H9 (cell line): ENCODE results near the gene TLR8. TPM values are rescaled to one million over a fixed set of nuclear protein-coding genes. Genes with fewer than 3 reads are reported as not detected.

Experiments
- DNase-seq: peaks from one replicate; pipeline ENCODE4 v3.0.0-alpha.2; 2017
- H2AFZ ChIP-seq: one replicate; pipeline ENCODE4 v1.6.1; 2013; ENCODE audit warnings: mild to moderate bottlenecking, low read length, control low read depth, moderate library complexity
- H2AK5ac ChIP-seq: 2 replicates; pipeline ENCODE4 v1.6.1; 2013; ENCODE audit warnings: low read length, control low read depth, mixed read lengths; ENCODE audit not compliant: insufficient read length
- H2BK120ac ChIP-seq: one replicate; pipeline ENCODE4 v1.6.1; 2013; ENCODE audit warnings: low read depth, mild to moderate bottlenecking, low read length, control low read depth, inconsistent platforms; ENCODE audit not compliant: poor library complexity, severe bottlenecking
- H2BK12ac ChIP-seq: 2 replicates; pipeline ENCODE4 v1.6.1; 2013; ENCODE audit warnings: low read length, control low read depth, mixed read lengths, low read depth; ENCODE audit not compliant: insufficient read length
- H2BK15ac ChIP-seq: 2 replicates; pipeline ENCODE4 v1.6.1; 2013; ENCODE audit warnings: low read depth, low read length, control low read depth
- H2BK20ac ChIP-seq: one replicate; pipeline ENCODE4 v1.6.1; 2013; ENCODE audit warnings: low read depth, mild to moderate bottlenecking, low read length, control low read depth, inconsistent platforms; ENCODE audit not compliant: poor library complexity, severe bottlenecking
- H2BK5ac ChIP-seq: 2 replicates; pipeline ENCODE4 v1.6.1; 2013; ENCODE audit warnings: low read length, control low read depth, mixed read lengths; ENCODE audit not compliant: insufficient read length
- H3K14ac ChIP-seq: 2 replicates; pipeline ENCODE4 v1.6.1; 2013; ENCODE audit warnings: low read length, control low read depth; ENCODE audit not compliant: insufficient read depth
- H3K18ac ChIP-seq: 2 replicates; pipeline ENCODE4 v1.6.1; 2013; ENCODE audit warnings: low read depth, mild to moderate bottlenecking, mixed read lengths, low read length, control low read depth; ENCODE audit not compliant: insufficient read length
- H3K23ac ChIP-seq: 2 replicates; pipeline ENCODE4 v1.6.1; 2013; ENCODE audit warnings: low read length, control low read depth, mixed read lengths, low read depth; ENCODE audit not compliant: insufficient read length
- H3K23me2 ChIP-seq: 2 replicates; pipeline ENCODE4 v1.6.1; 2013; ENCODE audit warnings: low read depth, mild to moderate bottlenecking, mixed read lengths, low read length, control low read depth; ENCODE audit not compliant: insufficient read length, poor library complexity, severe bottlenecking
- H3K27ac ChIP-seq: 2 replicates; pipeline ENCODE4 v1.5.1; 2013; ENCODE audit warnings: low read length, control low read depth, mixed read lengths, low read depth; ENCODE audit not compliant: insufficient read length
- H3K27me3 ChIP-seq: 2 replicates; pipeline ENCODE4 v1.6.1; 2013; ENCODE audit warnings: low read length, control low read depth, inconsistent platforms; ENCODE audit not compliant: insufficient read depth
- H3K4ac ChIP-seq: 2 replicates; pipeline ENCODE4 v1.6.1; 2013; ENCODE audit warnings: low read depth, mild to moderate bottlenecking, control low read depth, inconsistent platforms, low read length, moderate library complexity
- H3K4me1 ChIP-seq: 2 replicates; pipeline ENCODE4 v1.6.1; 2013; ENCODE audit warnings: low read length, control low read depth, inconsistent platforms; ENCODE audit not compliant: insufficient read depth
- H3K4me2 ChIP-seq: 2 replicates; pipeline ENCODE4 v1.6.1; 2013; ENCODE audit warnings: low read length, control low read depth, mixed read lengths; ENCODE audit not compliant: insufficient read length, insufficient read depth
- H3K56ac ChIP-seq: 2 replicates; pipeline ENCODE4 v1.6.1; 2013; ENCODE audit warnings: low read depth, mild to moderate bottlenecking, mixed read lengths, low read length, control low read depth; ENCODE audit not compliant: insufficient read length
- H3K79me1 ChIP-seq: 2 replicates; pipeline ENCODE4 v1.6.1; 2013; ENCODE audit warnings: low read depth, mild to moderate bottlenecking, moderate library complexity, low read length, control low read depth, inconsistent platforms; ENCODE audit not compliant: insufficient read depth, poor library complexity, severe bottlenecking
- H3K79me2 ChIP-seq: 2 replicates; pipeline ENCODE4 v1.6.1; 2013; ENCODE audit warnings: low read length, control low read depth, inconsistent platforms; ENCODE audit not compliant: insufficient read depth
- H3K9ac ChIP-seq: 2 replicates; pipeline ENCODE4 v1.6.1; 2013; ENCODE audit warnings: low read length, control low read depth, mixed read lengths; ENCODE audit not compliant: insufficient read length; ENCODE audit errors: extremely low read depth
- H3K9me3 ChIP-seq: one replicate; pipeline ENCODE4 v1.6.1; 2013; ENCODE audit warnings: low read depth, low read length, inconsistent platforms; ENCODE audit not compliant: control insufficient read depth
- H3T11ph ChIP-seq: one replicate; pipeline ENCODE4 v1.6.1; 2013; ENCODE audit warnings: mild to moderate bottlenecking, low read length, control low read depth, inconsistent platforms
- H4K20me1 ChIP-seq: one replicate; pipeline ENCODE4 v1.6.1; 2013; ENCODE audit not compliant: control insufficient read depth, insufficient read length, insufficient read depth
- H4K5ac ChIP-seq: 2 replicates; pipeline ENCODE4 v1.6.1; 2013; ENCODE audit warnings: low read depth, mild to moderate bottlenecking, mixed read lengths, low read length, control low read depth; ENCODE audit not compliant: insufficient read length
- H4K8ac ChIP-seq: replicated peaks from 2 replicates; pipeline ENCODE4 v1.6.1; 2013; ENCODE audit warnings: low read length, control low read depth, mixed read lengths, low read depth; ENCODE audit not compliant: insufficient read length
- H4K91ac ChIP-seq: 2 replicates; pipeline ENCODE4 v1.6.1; 2013; ENCODE audit warnings: low read depth, mild to moderate bottlenecking, moderate library complexity, mixed read lengths, low read length, control low read depth; ENCODE audit not compliant: insufficient read length
- H3K27ac Mint-ChIP-seq, 3 experiments: 2 replicates in 2 of 3; 3 replicates in 1 of 3; pipeline ENCODE4 v1.8.0; 2020 to 2021; ENCODE audit warnings: mixed read lengths in 3 of 3, mild to moderate bottlenecking in 1 of 3, moderate library complexity in 1 of 3
- H3K27me3 Mint-ChIP-seq: 2 replicates; pipeline ENCODE4 v1.8.0; 2021; ENCODE audit warnings: low read depth, mild to moderate bottlenecking, moderate library complexity, mixed read lengths
- H3K36me3 Mint-ChIP-seq, 3 experiments: 2 replicates in 2 of 3; 3 replicates in 1 of 3; pipeline ENCODE4 v1.8.0; 2020 to 2021; ENCODE audit warnings: low read depth in 3 of 3, mixed read lengths in 3 of 3; ENCODE audit not compliant: insufficient read depth in 1 of 3
- H3K4me1 Mint-ChIP-seq, 2 experiments: 2 replicates each; pipeline ENCODE4 v1.8.0; 2020; ENCODE audit warnings: mixed read lengths in 2 of 2
- H3K4me3 Mint-ChIP-seq, 2 experiments: 2 replicates in 1 of 2; 3 replicates in 1 of 2; pipeline ENCODE4 v1.8.0; 2020 to 2021; ENCODE audit warnings: mild to moderate bottlenecking in 2 of 2, mixed read lengths in 2 of 2, moderate library complexity in 1 of 2
- H3K9me3 Mint-ChIP-seq, 2 experiments: 2 replicates in 1 of 2; 3 replicates in 1 of 2; pipeline ENCODE4 v1.8.0; 2020; ENCODE audit warnings: mild to moderate bottlenecking in 2 of 2, mixed read lengths in 2 of 2, moderate library complexity in 1 of 2
- WGBS: extraction: QIAGEN DNeasy Blood & Tissue Kit; methylation state at CpG from one replicate; pipeline ENCODE4 v1.1.7; 2013; ENCODE audit warnings: missing lambda C conversion rate, low lambda C conversion rate, mixed read lengths; ENCODE audit not compliant: insufficient read length; ENCODE audit errors: extremely low coverage; 5-methylcytosine and 5-hydroxymethylcytosine counted together
- total RNA-seq: library from RNA; stranded (reverse); gene quantifications from 2 replicates; pipeline ENCODE4 v1.2.1, GENCODE V29; 2021
- TF ChIP-seq, protein P1 (sequence below): fragments of 200-600 bp; sonication (generic); conservative IDR thresholded peaks from 3 replicates; pipeline ENCODE4 v1.8.0; 2021; ENCODE audit warnings: antibody characterized with exemption, mild to moderate bottlenecking

Gene TLR8
- total RNA-seq, 1 experiment from 2014 or later: not detected

DNA sequence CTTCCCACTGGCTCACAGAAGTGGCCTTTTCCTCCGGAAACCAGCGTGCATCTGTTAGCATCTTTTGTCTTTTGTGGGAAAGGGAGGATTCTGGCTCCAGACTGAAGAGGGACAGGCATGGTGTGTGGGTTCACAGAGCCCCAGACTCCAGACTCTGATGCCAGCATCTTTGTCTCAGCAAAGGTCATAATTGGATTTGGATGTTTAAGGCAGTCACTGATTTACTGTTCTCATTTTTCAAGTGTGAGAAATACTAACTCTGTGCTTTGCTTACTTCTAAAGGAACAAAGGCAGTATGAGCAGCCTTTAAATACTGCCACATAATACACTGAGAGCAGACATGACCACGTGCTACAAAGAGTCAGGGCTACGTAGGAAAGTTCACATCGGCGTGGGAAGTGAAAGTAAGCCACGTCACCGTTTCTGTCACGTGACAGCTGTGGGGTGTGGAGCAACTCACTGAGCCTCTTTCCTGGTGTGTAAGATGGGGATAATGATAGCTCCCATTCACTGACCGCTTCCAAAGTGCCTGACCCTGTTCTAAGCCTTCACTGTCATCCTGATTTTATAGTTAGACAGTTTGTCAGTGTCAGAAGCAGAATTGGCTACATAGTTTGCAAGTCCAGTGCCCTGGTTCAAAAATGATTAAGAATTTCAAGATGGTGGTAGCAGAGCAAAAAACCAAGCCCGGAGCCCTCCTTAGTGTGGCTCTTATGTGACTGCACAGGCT lies 43.7 kb downstream of the TLR8 start:
- H3K4me1 Mint-ChIP-seq: peaks cover 21 to 31% of the 10 kb centered on the region in 2 experiments
- Histone ChIP-seq H2BK12ac (no peak overlapping the region), H3K27ac (no peak overlapping the region), H3T11ph (no peak overlapping the region), H3K23ac (no peak overlapping the region), H3K18ac (no peak overlapping the region), H2BK20ac (no peak overlapping the region), H4K20me1 (no peaks in the 10 kb centered on the region), H4K91ac (no peak overlapping the region), H4K5ac (no peak overlapping the region), H3K4ac (no peak overlapping the region), H3K79me2 (no peaks in the 10 kb centered on the region), H3K79me1 (no peaks in the 10 kb centered on the region), H2AFZ (no peak overlapping the region), H2BK5ac (no peak overlapping the region), H3K9ac (no peak overlapping the region), H3K27me3 (no peaks in the 10 kb centered on the region), H3K9me3 (no peaks in the 10 kb centered on the region), H3K4me2 (no peak overlapping the region), H4K8ac (no peak overlapping the region), H2AK5ac (no peak overlapping the region), H3K14ac (no peak overlapping the region), H3K56ac (no peak overlapping the region), H3K23me2 (no peaks in the 10 kb centered on the region), H2BK120ac (no peak overlapping the region), H3K4me1 (peaks cover 4% of the 10 kb centered on the region; the same call in 1 of the 2 replicates), H2BK15ac (no peak overlapping the region)
- peaks cover 1% of the 10 kb centered on the region for H3K27me3 Mint-ChIP-seq
- no CpG with 5 or more reads among the region's 11 CpGs for WGBS
- no peak overlapping the region for H3K4me3 Mint-ChIP-seq
- no peak overlapping the region for H3K27ac Mint-ChIP-seq
- no peak for DNase-seq
- peaks cover 0 to 5% (median 0%) of the 10 kb centered on the region in 3 experiments; a peak in 5 of 7 replicates for H3K36me3 Mint-ChIP-seq
- TF ChIP-seq, protein P1, sequence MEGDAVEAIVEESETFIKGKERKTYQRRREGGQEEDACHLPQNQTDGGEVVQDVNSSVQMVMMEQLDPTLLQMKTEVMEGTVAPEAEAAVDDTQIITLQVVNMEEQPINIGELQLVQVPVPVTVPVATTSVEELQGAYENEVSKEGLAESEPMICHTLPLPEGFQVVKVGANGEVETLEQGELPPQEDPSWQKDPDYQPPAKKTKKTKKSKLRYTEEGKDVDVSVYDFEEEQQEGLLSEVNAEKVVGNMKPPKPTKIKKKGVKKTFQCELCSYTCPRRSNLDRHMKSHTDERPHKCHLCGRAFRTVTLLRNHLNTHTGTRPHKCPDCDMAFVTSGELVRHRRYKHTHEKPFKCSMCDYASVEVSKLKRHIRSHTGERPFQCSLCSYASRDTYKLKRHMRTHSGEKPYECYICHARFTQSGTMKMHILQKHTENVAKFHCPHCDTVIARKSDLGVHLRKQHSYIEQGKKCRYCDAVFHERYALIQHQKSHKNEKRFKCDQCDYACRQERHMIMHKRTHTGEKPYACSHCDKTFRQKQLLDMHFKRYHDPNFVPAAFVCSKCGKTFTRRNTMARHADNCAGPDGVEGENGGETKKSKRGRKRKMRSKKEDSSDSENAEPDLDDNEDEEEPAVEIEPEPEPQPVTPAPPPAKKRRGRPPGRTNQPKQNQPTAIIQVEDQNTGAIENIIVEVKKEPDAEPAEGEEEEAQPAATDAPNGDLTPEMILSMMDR: no peak
- peaks cover 70 to 72% of the 10 kb centered on the region in 2 experiments for H3K9me3 Mint-ChIP-seq
